Measurements from ENCODE around the gene GLI3. TPM values are rescaled to one million over a fixed set of nuclear protein-coding genes. Genes with fewer than 3 reads are reported as not detected.

GLI3 gene
- total RNA-seq, 1 experiment from 2014 or later, result 45.0 TPM

- Histone ChIP-seq H2BK12ac (ENCODE audit: insufficient read length, low read depth, low read length) (no peak overlapping the region), H2BK120ac (ENCODE audit: low read depth, low read length, poor library complexity, severe bottlenecking) (no peak overlapping the region), H3K23me2 (ENCODE audit: insufficient read length, low read depth, low read length, poor library complexity, severe bottlenecking) (no peaks in the 10 kb centered on the region), H3T11ph (ENCODE audit: low read length) (no peak overlapping the region), H3K79me2 (ENCODE audit: insufficient read depth, low read length) (no peaks in the 10 kb centered on the region), H3K27me3 (ENCODE audit: insufficient read depth, low read length) (no peaks in the 10 kb centered on the region), H2AFZ (ENCODE audit: low read length) (no peak overlapping the region), H3K23ac (ENCODE audit: insufficient read length, low read depth, low read length) (no peak overlapping the region), H3K79me1 (ENCODE audit: insufficient read depth, low read depth, low read length, poor library complexity, severe bottlenecking) (peaks cover 2% of the 10 kb centered on the region), H3K56ac (ENCODE audit: insufficient read length, low read depth, low read length) (no peak overlapping the region), H3K4me1 (ENCODE audit: insufficient read depth, low read length) (no peaks in the 10 kb centered on the region), H3K27ac (ENCODE audit: insufficient read length, low read depth, low read length) (no peak overlapping the region), H2BK5ac (ENCODE audit: insufficient read length, low read length) (no peak overlapping the region), H4K20me1 (ENCODE audit: control insufficient read depth, insufficient read depth, insufficient read length) (no peaks in the 10 kb centered on the region), H3K4me2 (ENCODE audit: insufficient read depth, insufficient read length, low read length) (no peak overlapping the region), H4K5ac (ENCODE audit: insufficient read length, low read depth, low read length) (no peak overlapping the region), H3K4ac (ENCODE audit: low read depth, low read length) (no peak overlapping the region), H2BK20ac (ENCODE audit: low read depth, low read length, poor library complexity, severe bottlenecking) (no peak overlapping the region), H2AK5ac (ENCODE audit: insufficient read length, low read length) (no peak overlapping the region), H2BK15ac (ENCODE audit: low read depth, low read length) (no peak overlapping the region), H4K8ac (replicated peaks; ENCODE audit: insufficient read length, low read depth, low read length) (no peak overlapping the region), H3K18ac (ENCODE audit: insufficient read length, low read depth, low read length) (no peak overlapping the region), H3K9me3 (ENCODE audit: control insufficient read depth, low read depth, low read length) (no peaks in the 10 kb centered on the region), H3K9ac (ENCODE audit: extremely low read depth, insufficient read length, low read length) (no peak overlapping the region), H4K91ac (ENCODE audit: insufficient read length, low read depth, low read length) (no peak overlapping the region), H3K14ac (ENCODE audit: insufficient read depth, low read length) (no peak overlapping the region)
- no peaks in the 10 kb centered on the region for H3K27me3 Mint-ChIP-seq (ENCODE audit: low read depth)
- DNase-seq, result peak; percentile 36
- peaks cover 31 to 33% of the 10 kb centered on the region in 2 experiments for H3K4me1 Mint-ChIP-seq
- H3K4me3 Mint-ChIP-seq, result no peak overlapping the region
- no CpG with 5 or more reads among the region's 6 CpGs for WGBS (ENCODE audit: extremely low coverage, insufficient read length, low lambda C conversion rate)
- H3K27ac Mint-ChIP-seq, result peak overlapping the region; percentile 37 to 72 (median 61); a peak in 3 of 7 replicates
- peak; percentile 41; the same call in 2 of the 3 replicates for TF ChIP-seq CTCF (conservative IDR thresholded peaks at IDR 0.05)
- no peaks in the 10 kb centered on the region for H3K9me3 Mint-ChIP-seq
- peaks cover 0 to 6% (median 4%) of the 10 kb centered on the region in 3 experiments; a peak in 4 of 7 replicates for H3K36me3 Mint-ChIP-seq (ENCODE audit: insufficient read depth in 1 of 3, low read depth in 3 of 3)
Observed at GRCh38 chr7:42138691-42139090, 98.3 kb downstream of the GLI3 start.
